H9 (cell line): ENCODE data around the gene ARHGAP15. TPM values are rescaled to one million over a fixed set of nuclear protein-coding genes. Genes with fewer than 3 reads are reported as not detected.

Experiments used
- DNase-seq: peaks from one replicate; pipeline ENCODE4 v3.0.0-alpha.2; 2017
- H2AFZ ChIP-seq: one replicate; pipeline ENCODE4 v1.6.1; 2013; ENCODE audit warnings: mild to moderate bottlenecking, low read length, control low read depth, moderate library complexity
- H2AK5ac ChIP-seq: 2 replicates; pipeline ENCODE4 v1.6.1; 2013; ENCODE audit warnings: low read length, control low read depth, mixed read lengths; ENCODE audit not compliant: insufficient read length
- H2BK120ac ChIP-seq: one replicate; pipeline ENCODE4 v1.6.1; 2013; ENCODE audit warnings: low read depth, mild to moderate bottlenecking, low read length, control low read depth, inconsistent platforms; ENCODE audit not compliant: poor library complexity, severe bottlenecking
- H2BK12ac ChIP-seq: 2 replicates; pipeline ENCODE4 v1.6.1; 2013; ENCODE audit warnings: low read length, control low read depth, mixed read lengths, low read depth; ENCODE audit not compliant: insufficient read length
- H2BK15ac ChIP-seq: 2 replicates; pipeline ENCODE4 v1.6.1; 2013; ENCODE audit warnings: low read depth, low read length, control low read depth
- H2BK20ac ChIP-seq: one replicate; pipeline ENCODE4 v1.6.1; 2013; ENCODE audit warnings: low read depth, mild to moderate bottlenecking, low read length, control low read depth, inconsistent platforms; ENCODE audit not compliant: poor library complexity, severe bottlenecking
- H2BK5ac ChIP-seq: 2 replicates; pipeline ENCODE4 v1.6.1; 2013; ENCODE audit warnings: low read length, control low read depth, mixed read lengths; ENCODE audit not compliant: insufficient read length
- H3K14ac ChIP-seq: 2 replicates; pipeline ENCODE4 v1.6.1; 2013; ENCODE audit warnings: low read length, control low read depth; ENCODE audit not compliant: insufficient read depth
- H3K18ac ChIP-seq: 2 replicates; pipeline ENCODE4 v1.6.1; 2013; ENCODE audit warnings: low read depth, mild to moderate bottlenecking, mixed read lengths, low read length, control low read depth; ENCODE audit not compliant: insufficient read length
- H3K23ac ChIP-seq: 2 replicates; pipeline ENCODE4 v1.6.1; 2013; ENCODE audit warnings: low read length, control low read depth, mixed read lengths, low read depth; ENCODE audit not compliant: insufficient read length
- H3K23me2 ChIP-seq: 2 replicates; pipeline ENCODE4 v1.6.1; 2013; ENCODE audit warnings: low read depth, mild to moderate bottlenecking, mixed read lengths, low read length, control low read depth; ENCODE audit not compliant: insufficient read length, poor library complexity, severe bottlenecking
- H3K27ac ChIP-seq: 2 replicates; pipeline ENCODE4 v1.5.1; 2013; ENCODE audit warnings: low read length, control low read depth, mixed read lengths, low read depth; ENCODE audit not compliant: insufficient read length
- H3K27me3 ChIP-seq: 2 replicates; pipeline ENCODE4 v1.6.1; 2013; ENCODE audit warnings: low read length, control low read depth, inconsistent platforms; ENCODE audit not compliant: insufficient read depth
- H3K4ac ChIP-seq: 2 replicates; pipeline ENCODE4 v1.6.1; 2013; ENCODE audit warnings: low read depth, mild to moderate bottlenecking, control low read depth, inconsistent platforms, low read length, moderate library complexity
- H3K4me1 ChIP-seq: 2 replicates; pipeline ENCODE4 v1.6.1; 2013; ENCODE audit warnings: low read length, control low read depth, inconsistent platforms; ENCODE audit not compliant: insufficient read depth
- H3K4me2 ChIP-seq: 2 replicates; pipeline ENCODE4 v1.6.1; 2013; ENCODE audit warnings: low read length, control low read depth, mixed read lengths; ENCODE audit not compliant: insufficient read length, insufficient read depth
- H3K56ac ChIP-seq: 2 replicates; pipeline ENCODE4 v1.6.1; 2013; ENCODE audit warnings: low read depth, mild to moderate bottlenecking, mixed read lengths, low read length, control low read depth; ENCODE audit not compliant: insufficient read length
- H3K79me1 ChIP-seq: 2 replicates; pipeline ENCODE4 v1.6.1; 2013; ENCODE audit warnings: low read depth, mild to moderate bottlenecking, moderate library complexity, low read length, control low read depth, inconsistent platforms; ENCODE audit not compliant: insufficient read depth, poor library complexity, severe bottlenecking
- H3K79me2 ChIP-seq: 2 replicates; pipeline ENCODE4 v1.6.1; 2013; ENCODE audit warnings: low read length, control low read depth, inconsistent platforms; ENCODE audit not compliant: insufficient read depth
- H3K9ac ChIP-seq: 2 replicates; pipeline ENCODE4 v1.6.1; 2013; ENCODE audit warnings: low read length, control low read depth, mixed read lengths; ENCODE audit not compliant: insufficient read length; ENCODE audit errors: extremely low read depth
- H3K9me3 ChIP-seq: one replicate; pipeline ENCODE4 v1.6.1; 2013; ENCODE audit warnings: low read depth, low read length, inconsistent platforms; ENCODE audit not compliant: control insufficient read depth
- H3T11ph ChIP-seq: one replicate; pipeline ENCODE4 v1.6.1; 2013; ENCODE audit warnings: mild to moderate bottlenecking, low read length, control low read depth, inconsistent platforms
- H4K20me1 ChIP-seq: one replicate; pipeline ENCODE4 v1.6.1; 2013; ENCODE audit not compliant: control insufficient read depth, insufficient read length, insufficient read depth
- H4K5ac ChIP-seq: 2 replicates; pipeline ENCODE4 v1.6.1; 2013; ENCODE audit warnings: low read depth, mild to moderate bottlenecking, mixed read lengths, low read length, control low read depth; ENCODE audit not compliant: insufficient read length
- H4K8ac ChIP-seq: replicated peaks from 2 replicates; pipeline ENCODE4 v1.6.1; 2013; ENCODE audit warnings: low read length, control low read depth, mixed read lengths, low read depth; ENCODE audit not compliant: insufficient read length
- H4K91ac ChIP-seq: 2 replicates; pipeline ENCODE4 v1.6.1; 2013; ENCODE audit warnings: low read depth, mild to moderate bottlenecking, moderate library complexity, mixed read lengths, low read length, control low read depth; ENCODE audit not compliant: insufficient read length
- H3K27ac Mint-ChIP-seq, 3 experiments: 2 replicates in 2 of 3; 3 replicates in 1 of 3; pipeline ENCODE4 v1.8.0; 2020 to 2021; ENCODE audit warnings: mixed read lengths in 3 of 3, mild to moderate bottlenecking in 1 of 3, moderate library complexity in 1 of 3
- H3K27me3 Mint-ChIP-seq: 2 replicates; pipeline ENCODE4 v1.8.0; 2021; ENCODE audit warnings: low read depth, mild to moderate bottlenecking, moderate library complexity, mixed read lengths
- H3K36me3 Mint-ChIP-seq, 3 experiments: 2 replicates in 2 of 3; 3 replicates in 1 of 3; pipeline ENCODE4 v1.8.0; 2020 to 2021; ENCODE audit warnings: low read depth in 3 of 3, mixed read lengths in 3 of 3; ENCODE audit not compliant: insufficient read depth in 1 of 3
- H3K4me1 Mint-ChIP-seq, 2 experiments: 2 replicates each; pipeline ENCODE4 v1.8.0; 2020; ENCODE audit warnings: mixed read lengths in 2 of 2
- H3K4me3 Mint-ChIP-seq, 2 experiments: 2 replicates in 1 of 2; 3 replicates in 1 of 2; pipeline ENCODE4 v1.8.0; 2020 to 2021; ENCODE audit warnings: mild to moderate bottlenecking in 2 of 2, mixed read lengths in 2 of 2, moderate library complexity in 1 of 2
- H3K9me3 Mint-ChIP-seq, 2 experiments: 2 replicates in 1 of 2; 3 replicates in 1 of 2; pipeline ENCODE4 v1.8.0; 2020; ENCODE audit warnings: mild to moderate bottlenecking in 2 of 2, mixed read lengths in 2 of 2, moderate library complexity in 1 of 2
- total RNA-seq: library from RNA; stranded (reverse); gene quantifications from 2 replicates; pipeline ENCODE4 v1.2.1, GENCODE V29; 2021
- TF ChIP-seq, protein P1 (sequence below): fragments of 200-600 bp; sonication (generic); conservative IDR thresholded peaks from 3 replicates; pipeline ENCODE4 v1.8.0; 2021; ENCODE audit warnings: antibody characterized with exemption, mild to moderate bottlenecking

Gene ARHGAP15
- total RNA-seq, 1 experiment from 2014 or later = not detected

DNA sequence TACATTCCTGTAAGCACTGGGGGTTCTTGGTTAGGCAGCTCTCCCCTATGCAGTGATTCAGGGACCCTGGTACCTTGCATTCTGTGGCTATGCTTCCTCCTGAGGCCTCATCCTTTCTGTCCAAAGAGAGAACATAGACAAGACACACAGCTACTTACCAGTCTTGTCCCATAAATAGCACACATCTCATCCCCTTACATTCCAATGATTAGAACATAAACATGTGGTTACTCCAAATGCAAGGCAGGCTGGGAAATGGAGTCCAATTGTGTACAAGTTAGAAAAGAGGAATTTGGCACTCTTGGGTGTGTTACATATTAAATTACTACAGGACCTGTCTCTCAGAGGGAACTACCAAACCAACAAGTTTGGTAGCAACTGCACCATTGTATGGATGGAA is 171.3 kb downstream of the ARHGAP15 start:
- H3K27me3 ChIP-seq = no peaks in the 10 kb centered on the region
- no peaks in the 10 kb centered on the region for H3K79me2 ChIP-seq
- H2BK5ac ChIP-seq = no peak overlapping the region
- Mint-ChIP-seq H3K9me3 (no peaks in the 10 kb centered on the region), H3K4me3 (no peak overlapping the region), H3K27me3 (no peaks in the 10 kb centered on the region), H3K4me1 (peaks cover 5 to 7% of the 10 kb centered on the region in 2 experiments), H3K27ac (no peak overlapping the region), H3K36me3 (no peaks in the 10 kb centered on the region)
- H3K23ac ChIP-seq = no peak overlapping the region
- H3K4me2 ChIP-seq = no peak overlapping the region
- no peaks in the 10 kb centered on the region for H4K20me1 ChIP-seq
- H2AK5ac ChIP-seq = no peak overlapping the region
- no peak overlapping the region for H2AFZ ChIP-seq
- no peak overlapping the region for H2BK20ac ChIP-seq
- no peak overlapping the region for H4K5ac ChIP-seq
- DNase-seq = no peak
- no peaks in the 10 kb centered on the region for H3K9me3 ChIP-seq
- H3K79me1 ChIP-seq = no peaks in the 10 kb centered on the region
- no peak overlapping the region for H4K8ac ChIP-seq
- H3K14ac ChIP-seq = no peak overlapping the region
- H4K91ac ChIP-seq = no peak overlapping the region
- H3K23me2 ChIP-seq = no peaks in the 10 kb centered on the region
- no peak overlapping the region for H3K4ac ChIP-seq
- H3T11ph ChIP-seq = no peak overlapping the region
- TF ChIP-seq, protein P1, sequence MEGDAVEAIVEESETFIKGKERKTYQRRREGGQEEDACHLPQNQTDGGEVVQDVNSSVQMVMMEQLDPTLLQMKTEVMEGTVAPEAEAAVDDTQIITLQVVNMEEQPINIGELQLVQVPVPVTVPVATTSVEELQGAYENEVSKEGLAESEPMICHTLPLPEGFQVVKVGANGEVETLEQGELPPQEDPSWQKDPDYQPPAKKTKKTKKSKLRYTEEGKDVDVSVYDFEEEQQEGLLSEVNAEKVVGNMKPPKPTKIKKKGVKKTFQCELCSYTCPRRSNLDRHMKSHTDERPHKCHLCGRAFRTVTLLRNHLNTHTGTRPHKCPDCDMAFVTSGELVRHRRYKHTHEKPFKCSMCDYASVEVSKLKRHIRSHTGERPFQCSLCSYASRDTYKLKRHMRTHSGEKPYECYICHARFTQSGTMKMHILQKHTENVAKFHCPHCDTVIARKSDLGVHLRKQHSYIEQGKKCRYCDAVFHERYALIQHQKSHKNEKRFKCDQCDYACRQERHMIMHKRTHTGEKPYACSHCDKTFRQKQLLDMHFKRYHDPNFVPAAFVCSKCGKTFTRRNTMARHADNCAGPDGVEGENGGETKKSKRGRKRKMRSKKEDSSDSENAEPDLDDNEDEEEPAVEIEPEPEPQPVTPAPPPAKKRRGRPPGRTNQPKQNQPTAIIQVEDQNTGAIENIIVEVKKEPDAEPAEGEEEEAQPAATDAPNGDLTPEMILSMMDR = no peak
- H2BK12ac ChIP-seq = no peak overlapping the region
- no peaks in the 10 kb centered on the region; the same call in 1 of the 2 replicates for H3K4me1 ChIP-seq
- no peak overlapping the region for H3K56ac ChIP-seq
- H3K27ac ChIP-seq = no peak overlapping the region
- no peak overlapping the region for H3K18ac ChIP-seq
- no peak overlapping the region for H2BK120ac ChIP-seq
- no peak overlapping the region for H2BK15ac ChIP-seq
- H3K9ac ChIP-seq = no peak overlapping the region
